H1 (cell line): ENCODE measurements around the gene ATF7. TPM values are rescaled to one million over a fixed set of nuclear protein-coding genes. Genes with fewer than 3 reads are reported as not detected.
"Not testable (repeated sequence)": the region's sequence is repeated elsewhere in the genome, so short reads cannot be mapped to it uniquely, and the experiment has no call there.

Source experiments
- CTCF ChIA-PET: fragments of 300-600 bp; sonication (Branson Sonifier 250); formaldehyde crosslinking; loops from one replicate; lab custom pipeline; 2021; ENCODE audit not compliant: partially characterized antibody; lab: Charles Lee
- POLR2A ChIA-PET: fragments of 300-600 bp; sonication (Branson Sonifier 250); formaldehyde crosslinking; loops from one replicate; lab custom pipeline; 2021; ENCODE audit warnings: inconsistent platforms; ENCODE audit not compliant: partially characterized antibody; lab: Charles Lee
- DNase-seq, 2 experiments: peaks; one replicate each; pipeline versions ENCODE4 v3.0.0 to v3.0.0-alpha.2; 2010 to 2022; ENCODE audit warnings: low spot score in 2 of 2, low read depth in 1 of 2, mixed read lengths in 1 of 2
- FAIRE-seq: peaks from 2 replicates; lab custom pipeline; 2011; peaks lifted over from hg19 to GRCh38; lab: Jason Lieb, UNC
- H2AFZ ChIP-seq: 2 replicates; pipeline ENCODE4 v1.8.1; 2012; ENCODE audit warnings: low read length, inconsistent platforms
- H2AK5ac ChIP-seq: 2 replicates; pipeline ENCODE4 v1.6.1; 2013; ENCODE audit warnings: low read depth, low read length
- H2BK120ac ChIP-seq: replicated peaks from 2 replicates; pipeline ENCODE3; 2013; ENCODE audit warnings: low read depth, low read length, inconsistent platforms
- H2BK12ac ChIP-seq: 2 replicates; pipeline ENCODE4 v1.6.1; 2013; ENCODE audit warnings: low read depth, low read length
- H2BK15ac ChIP-seq: 2 replicates; pipeline ENCODE4 v1.6.1; 2013; ENCODE audit warnings: low read length
- H2BK20ac ChIP-seq: 2 replicates; pipeline ENCODE4 v1.6.1; 2013; ENCODE audit warnings: low read length
- H2BK5ac ChIP-seq: 2 replicates; pipeline ENCODE4 v1.6.1; 2013; ENCODE audit warnings: low read depth, low read length
- H3K14ac ChIP-seq: 2 replicates; pipeline ENCODE4 v1.6.1; 2013; ENCODE audit warnings: inconsistent platforms; ENCODE audit not compliant: insufficient read length
- H3K18ac ChIP-seq: 2 replicates; pipeline ENCODE4 v1.6.1; 2013; ENCODE audit warnings: low read length; ENCODE audit errors: extremely low read depth
- H3K23ac ChIP-seq: 2 replicates; pipeline ENCODE4 v1.6.1; 2013; ENCODE audit warnings: inconsistent platforms; ENCODE audit not compliant: insufficient read length
- H3K23me2 ChIP-seq: 2 replicates; pipeline ENCODE4 v1.6.1; 2013; ENCODE audit warnings: low read depth, low read length
- H3K27ac ChIP-seq: 2 replicates; pipeline ENCODE4 v1.6.1; 2011; ENCODE audit warnings: low read depth, low read length, inconsistent platforms
- H3K27me3 ChIP-seq, 4 experiments: replicated peaks in 1 of 4; 1 replicate in 1 of 4; 2 replicates in 3 of 4; pipeline versions ENCODE4 v1.6.1 to v1.8.1; 2011 to 2013; ENCODE audit warnings: low read length in 3 of 4, mild to moderate bottlenecking in 3 of 4, inconsistent platforms in 2 of 4, mixed read lengths in 2 of 4, moderate library complexity in 1 of 4; ENCODE audit not compliant: control insufficient read depth in 3 of 4, insufficient read depth in 3 of 4; ENCODE audit errors: extremely low read depth in 1 of 4
- H3K36me3 ChIP-seq, 4 experiments: 2 replicates each; pipeline versions ENCODE4 v1.6.1 to v1.8.1; 2011 to 2013; ENCODE audit warnings: mild to moderate bottlenecking in 4 of 4, low read length in 3 of 4, moderate library complexity in 2 of 4, control low read depth in 1 of 4, inconsistent platforms in 1 of 4; ENCODE audit not compliant: insufficient read depth in 4 of 4, control insufficient read depth in 2 of 4
- H3K4ac ChIP-seq: replicated peaks from 2 replicates; pipeline ENCODE3; 2013; ENCODE audit warnings: low read length, low read depth, mixed read lengths, inconsistent platforms; ENCODE audit not compliant: insufficient read length
- H3K4me1 ChIP-seq, 4 experiments: replicated peaks in 1 of 4; 1 replicate in 1 of 4; 2 replicates in 3 of 4; pipeline versions ENCODE4 v1.6.1 to v1.8.1; 2011 to 2013; ENCODE audit warnings: low read length in 3 of 4, inconsistent platforms in 2 of 4, mixed read lengths in 1 of 4; ENCODE audit not compliant: insufficient read depth in 4 of 4, control insufficient read depth in 3 of 4
- H3K4me2 ChIP-seq, 2 experiments: 2 replicates each; pipeline versions ENCODE4 v1.6.1 to v1.8.1; 2011 to 2013; ENCODE audit warnings: low read depth in 2 of 2, low read length in 2 of 2, control low read depth in 1 of 2, inconsistent platforms in 1 of 2, mild to moderate bottlenecking in 1 of 2; ENCODE audit not compliant: insufficient read depth in 1 of 2
- H3K4me3 ChIP-seq, 4 experiments: fragments of 200-600, 300-600 bp in 1 of 4; sonication (generic), shearing (Covaris generic), sonication (Bioruptor Twin) in 1 of 4; 2 replicates each; pipeline versions ENCODE4 v1.5.1 to v1.8.1; 2011 to 2016; ENCODE audit warnings: low read length in 4 of 4, low read depth in 3 of 4, control low read depth in 2 of 4, inconsistent platforms in 2 of 4, mild to moderate bottlenecking in 2 of 4, mixed read lengths in 1 of 4, moderate library complexity in 1 of 4; ENCODE audit not compliant: insufficient read depth in 2 of 4; ENCODE audit errors: extremely low read depth in 1 of 4
- H3K56ac ChIP-seq: replicated peaks from 2 replicates; pipeline ENCODE3; 2013; ENCODE audit warnings: low read depth, mild to moderate bottlenecking, mixed read lengths, low read length, inconsistent platforms; ENCODE audit not compliant: insufficient read length
- H3K79me1 ChIP-seq: 2 replicates; pipeline ENCODE4 v1.6.1; 2013; ENCODE audit warnings: low read depth, low read length, control low read depth
- H3K79me2 ChIP-seq, 2 experiments: 2 replicates each; pipeline versions ENCODE4 v1.6.1 to v1.8.1; 2012 to 2013; ENCODE audit warnings: low read length in 2 of 2, mild to moderate bottlenecking in 2 of 2, inconsistent platforms in 1 of 2; ENCODE audit not compliant: insufficient read depth in 2 of 2, control insufficient read depth in 1 of 2
- H3K9ac ChIP-seq, 4 experiments: replicated peaks in 1 of 4; 1 replicate in 1 of 4; 2 replicates in 3 of 4; pipeline versions ENCODE4 v1.6.1 to v1.8.1; 2011 to 2013; ENCODE audit warnings: low read depth in 3 of 4, low read length in 3 of 4, control low read depth in 2 of 4, mild to moderate bottlenecking in 2 of 4, moderate library complexity in 2 of 4, inconsistent platforms in 1 of 4; ENCODE audit errors: extremely low read depth in 1 of 4
- H3K9me3 ChIP-seq, 2 experiments: 2 replicates each; pipeline versions ENCODE4 v1.6.1 to v1.8.1; 2012 to 2013; ENCODE audit warnings: mild to moderate bottlenecking in 2 of 2, moderate library complexity in 2 of 2, control low read depth in 1 of 2, inconsistent platforms in 1 of 2, low read depth in 1 of 2, low read length in 1 of 2, mixed read lengths in 1 of 2; ENCODE audit not compliant: insufficient read depth in 2 of 2
- H4K20me1 ChIP-seq, 2 experiments: replicated peaks in 1 of 2; 2 replicates each; pipeline versions ENCODE3 to v1.8.1; 2011 to 2013; ENCODE audit warnings: inconsistent platforms in 2 of 2, low read length in 2 of 2, mild to moderate bottlenecking in 1 of 2; ENCODE audit not compliant: insufficient read depth in 2 of 2, control insufficient read depth in 1 of 2
- H4K5ac ChIP-seq: 2 replicates; pipeline ENCODE4 v1.6.1; 2013; ENCODE audit warnings: low read length, low read depth, mixed read lengths, inconsistent platforms; ENCODE audit not compliant: insufficient read length
- H4K8ac ChIP-seq: 2 replicates; pipeline ENCODE4 v1.8.0; 2013; ENCODE audit warnings: mild to moderate bottlenecking, moderate library complexity, low read length, inconsistent platforms; ENCODE audit not compliant: insufficient read depth; ENCODE audit errors: extremely low read depth
- H4K91ac ChIP-seq: replicated peaks from 2 replicates; pipeline ENCODE3; 2013; ENCODE audit warnings: low read length, mixed read lengths, inconsistent platforms; ENCODE audit not compliant: insufficient read length
- WGBS, 2 experiments: shearing (Covaris generic) in 1 of 2; methylation state at CpG; one replicate each; pipeline versions ENCODE4 v1.1.6 to v1.1.7; 2013 to 2015; ENCODE audit warnings: low lambda C conversion rate in 2 of 2, mixed read lengths in 2 of 2, inconsistent platforms in 1 of 2, low coverage in 1 of 2, missing lambda C conversion rate in 1 of 2; ENCODE audit not compliant: insufficient replicate concordance in 2 of 2, insufficient coverage in 1 of 2, insufficient read length in 1 of 2; ENCODE audit errors: extremely low coverage in 1 of 2, missing lambda C conversion rate in 1 of 2; 5-methylcytosine and 5-hydroxymethylcytosine counted together
- polyA plus RNA-seq, 7 experiments: library from polyadenylated mRNA; depleted of rRNA in 3 of 7; stranded (reverse) in 5 of 7; unstranded in 2 of 7; fragments of >200 nt in 5 of 7; fragments of 200-250 nt in 2 of 7; gene quantifications; 1 replicate in 5 of 7; 2 replicates in 1 of 7; 4 replicates in 1 of 7; pipeline versions ENCODE4 v1.2.1 to v1.2.3, GENCODE V29; 2011 to 2013; ENCODE audit warnings: missing spikeins in 2 of 7, mixed read lengths in 2 of 7
- total RNA-seq: library from RNA; stranded (reverse); fragmentation: NEBNext Ultra II Directional; extraction: Animal tissue kit (Norgen Biotek cat#: 25700); gene quantifications from 2 replicates; pipeline ENCODE4 v1.2.1, GENCODE V29; 2021

ATF7 gene
- total and polyA plus RNA-seq, 2 of the 8 experiments (the other 6 are each of a cell fraction or from before 2014, with no cell fraction given), result 10.1 to 16.6 TPM

DNA sequence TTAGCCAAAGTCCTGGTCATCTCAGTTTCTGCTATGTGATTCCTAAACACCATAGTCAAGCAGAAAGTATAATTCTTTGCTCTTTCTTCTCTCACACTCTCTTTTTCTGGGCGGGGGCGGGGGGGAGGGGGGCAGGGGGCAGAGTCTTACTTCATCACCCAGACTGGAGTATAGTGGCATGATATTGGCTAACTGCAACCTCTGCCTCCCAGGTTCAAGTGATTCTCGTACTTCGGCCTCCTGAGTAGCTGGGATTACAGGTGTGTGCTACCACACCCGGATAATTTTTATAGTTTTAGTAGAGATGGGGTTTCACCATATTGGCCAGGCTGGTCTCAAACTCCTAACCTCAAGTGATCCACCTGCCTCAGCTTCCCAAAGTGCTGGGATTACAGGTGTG lies 60.8 kb downstream of the ATF7 start:
- POLR2A ChIA-PET, result interaction anchor here (1.0 kb wide), 1 partner anchor 9 kb away, joined by 3 read pairs; no protein-coding TSS in a partner anchor
- H4K8ac ChIP-seq, H3K9me3 ChIP-seq, DNase-seq, H2AK5ac ChIP-seq, H3K4ac ChIP-seq, H3K36me3 ChIP-seq, H3K23me2 ChIP-seq, H3K4me3 ChIP-seq, FAIRE-seq, H3K4me1 ChIP-seq, H3K4me2 ChIP-seq, H4K20me1 ChIP-seq, H3K23ac ChIP-seq, H2AFZ ChIP-seq, H3K56ac ChIP-seq, H4K91ac ChIP-seq, H2BK15ac ChIP-seq, H2BK120ac ChIP-seq, H2BK5ac ChIP-seq, H3K27ac ChIP-seq, H3K79me1 ChIP-seq, H2BK20ac ChIP-seq, H2BK12ac ChIP-seq, H3K79me2 ChIP-seq, H3K27me3 ChIP-seq, H3K18ac ChIP-seq, H4K5ac ChIP-seq, H3K14ac ChIP-seq, H3K9ac ChIP-seq: not testable (repeated sequence)
- WGBS, 2 experiments, result 85% methylated on average over 5 of the region's 5 CpGs; no CpG with 5 or more reads in 1 of the 2 experiments
- CTCF ChIA-PET, result interaction anchor here (0.7 to 1.4 kb wide), 3 partner anchors 9 to 137 kb away, joined by 3 to 4 read pairs (median 3); no protein-coding TSS in a partner anchor
